RPMI7951 (cell line): ENCODE results near the gene MMP23B. TPM values are rescaled to one million over a fixed set of nuclear protein-coding genes. Genes with fewer than 3 reads are reported as not detected.
"Not testable (repeated sequence)": the region's sequence is repeated elsewhere in the genome, so short reads cannot be mapped to it uniquely, and the experiment has no call there.

Experiments
- DNase-seq: peaks from one replicate; pipeline ENCODE4 v3.0.0-alpha.2; 2012; ENCODE audit warnings: low read depth
- total RNA-seq: library from RNA; depleted of rRNA; stranded (reverse); fragments of >200 nt; shearing (Covaris generic); gene quantifications from 2 replicates; pipeline ENCODE4 v1.2.3, GENCODE V29; 2014; rRNA removed

MMP23B gene
- 0.24 TPM in 1 of 2 replicates, not detected in the other for total RNA-seq

- no peak for DNase-seq
Measured at GRCh38 chr1:1631782-1632420, at the start of gene MMP23B. MMP23B (plus strand) TSS chr1:1632173; CDS start chr1:1632219, 46 bp downstream.

- no peak for DNase-seq
Measured at GRCh38 chr1:1582585-1583346, 49.2 kb upstream of the MMP23B start.

GRCh38 chr1:1583347-1584010, 48.5 kb upstream of the MMP23B start:
- no peak for DNase-seq

GRCh38 chr1:1591452-1591851, 40.5 kb upstream of the MMP23B start:
- peak; percentile 31 for DNase-seq

GRCh38 chr1:1593834-1594601, 38.0 kb upstream of the MMP23B start:
- no peak for DNase-seq

GRCh38 chr1:1594602-1595260, 37.2 kb upstream of the MMP23B start:
- peak; percentile 24 for DNase-seq

GRCh38 chr1:1595341-1595740, 36.6 kb upstream of the MMP23B start:
- not testable (repeated sequence) for DNase-seq

- no peak for DNase-seq
Measured at GRCh38 chr1:1596493-1597274, 35.3 kb upstream of the MMP23B start.

- DNase-seq = no peak
Measured at GRCh38 chr1:1597275-1597930, 34.6 kb upstream of the MMP23B start.

- DNase-seq = no peak
Measured at GRCh38 chr1:1598051-1598719, 33.8 kb upstream of the MMP23B start.

GRCh38 chr1:1598720-1599029, 33.3 kb upstream of the MMP23B start:
- no peak for DNase-seq

GRCh38 chr1:1599030-1599934, 32.7 kb upstream of the MMP23B start:
- DNase-seq = peak; percentile 44

- DNase-seq = no peak
Measured at GRCh38 chr1:1599935-1600860, 31.8 kb upstream of the MMP23B start, which contains the start of gene FNDC10. FNDC10 (minus strand) TSS chr1:1600135; CDS start chr1:1600015, 120 bp downstream.

GRCh38 chr1:1600861-1601563, 31.0 kb upstream of the MMP23B start:
- DNase-seq = no peak

GRCh38 chr1:1601564-1602303, 30.2 kb upstream of the MMP23B start:
- DNase-seq = no peak
